SK-N-SH (cell line): ENCODE results near the gene PCSK5.

ENCODE experiments used
- CHD2 ChIP-seq: fragments of 150-350 bp; IDR thresholded peaks from 2 replicates; pipeline ENCODE4 v1.6.1; 2018; ENCODE audit warnings: low read length; ENCODE audit not compliant: partially characterized antibody
- CTCF ChIP-seq: fragments of 200-600 bp; sonication (generic); IDR thresholded peaks from 2 replicates; pipeline ENCODE4 v1.6.1; 2017; ENCODE audit warnings: antibody characterized with exemption, mild to moderate bottlenecking, moderate library complexity
- MAX ChIP-seq: IDR thresholded peaks from 2 replicates; pipeline ENCODE4 v1.4.0; 2012; ENCODE audit warnings: low read depth
- RAD21 ChIP-seq: IDR thresholded peaks from 2 replicates; pipeline ENCODE4 v1.6.1; 2012; ENCODE audit warnings: mild to moderate bottlenecking, low read length
- TCF12 ChIP-seq: IDR thresholded peaks from 2 replicates; pipeline ENCODE4 v1.4.0; 2012
- YY1 ChIP-seq: IDR thresholded peaks from 2 replicates; pipeline ENCODE4 v1.4.0; 2012; ENCODE audit warnings: low read depth, mild to moderate bottlenecking

- TF ChIP-seq CTCF (no peak), CHD2 (no peak), TCF12 (no peak), RAD21 (no peak), YY1 (no peak), MAX (no peak)
Observed at GRCh38 chr9:76103531-76104315, 213.2 kb downstream of the PCSK5 start.
